HepG2 (cell line): ENCODE results near the gene LACTBL1. TPM values are rescaled to one million over a fixed set of nuclear protein-coding genes. Genes with fewer than 3 reads are reported as not detected.

Experiments used
- HMGA1 ChIP-seq: sonication (generic); formaldehyde crosslinking; conservative IDR thresholded peaks from 2 replicates; pipeline ENCODE4 v1.4.0; 2020; ENCODE audit warnings: missing genetic modification reagents
- HNRNPLL ChIP-seq: fragments of 200-400 bp; formaldehyde crosslinking; IDR thresholded peaks from 2 replicates; pipeline ENCODE4 v1.6.1; 2017; ENCODE audit warnings: mild to moderate bottlenecking, low read depth, low read length; ENCODE audit not compliant: poor library complexity, severe bottlenecking
- KLF12 ChIP-seq: sonication (generic); formaldehyde crosslinking; IDR thresholded peaks from 2 replicates; pipeline ENCODE4 v1.4.0; 2020; ENCODE audit warnings: missing genetic modification reagents, borderline replicate concordance
- KLF15 ChIP-seq: sonication (generic); formaldehyde crosslinking; IDR thresholded peaks from 2 replicates; pipeline ENCODE4 v1.8.1; 2023; ENCODE audit warnings: borderline replicate concordance, mild to moderate bottlenecking, inconsistent platforms, missing genetic modification reagents, mixed read lengths
- MBD4 ChIP-seq: IDR thresholded peaks from 2 replicates; pipeline ENCODE4 v1.6.1; 2012; ENCODE audit warnings: low read length, inconsistent platforms, borderline replicate concordance
- MXI1 ChIP-seq: IDR thresholded peaks from 3 replicates; pipeline ENCODE4 v1.6.1; 2012; ENCODE audit warnings: low read depth, low read length, inconsistent platforms, borderline replicate concordance
- NONO ChIP-seq, 2 experiments: fragments of 450-650 bp in 1 of 2; sonication (generic) in 1 of 2; formaldehyde crosslinking in 1 of 2; IDR thresholded peaks in 1 of 2; conservative IDR thresholded peaks in 1 of 2; 2 replicates each; pipeline versions ENCODE4 v1.6.1 to v1.8.0; 2017 to 2022; ENCODE audit warnings: mild to moderate bottlenecking in 1 of 2, missing genetic modification reagents in 1 of 2, moderate library complexity in 1 of 2
- NR3C1 ChIP-seq: sonication (generic); formaldehyde crosslinking; IDR thresholded peaks from 2 replicates; pipeline ENCODE4 v1.4.0; 2020; ENCODE audit warnings: missing genetic modification reagents
- RFXANK ChIP-seq: IDR thresholded peaks from 2 replicates; pipeline ENCODE4 v1.6.1; 2016
- TEAD3 ChIP-seq: optimal IDR thresholded peaks from 2 replicates; pipeline ENCODE3; 2016; ENCODE audit warnings: borderline replicate concordance
- ZFP36L2 ChIP-seq: sonication (generic); formaldehyde crosslinking; IDR thresholded peaks from 2 replicates; pipeline ENCODE4 v1.4.0; 2020; ENCODE audit warnings: missing genetic modification reagents
- ZNF20 ChIP-seq: sonication (generic); formaldehyde crosslinking; IDR thresholded peaks from 2 replicates; pipeline ENCODE4 v1.4.0; 2020; ENCODE audit warnings: mild to moderate bottlenecking, moderate library complexity, missing genetic modification reagents
- ZNF326 ChIP-seq: sonication (generic); formaldehyde crosslinking; IDR thresholded peaks from 2 replicates; pipeline ENCODE4 v1.4.0; 2020; ENCODE audit warnings: missing genetic modification reagents, borderline replicate concordance
- ZNF432 ChIP-seq: sonication (generic); formaldehyde crosslinking; IDR thresholded peaks from 2 replicates; pipeline ENCODE4 v1.5.0; 2020; ENCODE audit warnings: missing genetic modification reagents, mild to moderate bottlenecking, borderline replicate concordance
- ZNF451 ChIP-seq: sonication (generic); formaldehyde crosslinking; IDR thresholded peaks from 2 replicates; pipeline ENCODE4 v1.5.0; 2020; ENCODE audit warnings: mild to moderate bottlenecking, missing genetic modification reagents
- ZNF558 ChIP-seq: sonication (generic); formaldehyde crosslinking; IDR thresholded peaks from 2 replicates; pipeline ENCODE4 v1.9.0; 2022; ENCODE audit warnings: mild to moderate bottlenecking, missing genetic modification reagents, borderline replicate concordance
- polyA plus RNA-seq, 8 experiments: library from polyadenylated mRNA; depleted of rRNA in 3 of 8; stranded (reverse) in 7 of 8; unstranded in 1 of 8; fragments of >200 nt; fragmentation: Illumina TruSeq in 4 of 8; extraction: Trizol in 4 of 8; gene quantifications; 2 replicates each; pipeline versions ENCODE4 v1.2.1 to v1.2.3, GENCODE V29; 2011 to 2016; ENCODE audit warnings: low read depth in 4 of 8, missing spikeins in 1 of 8, mixed read lengths in 1 of 8; ENCODE audit not compliant: insufficient read depth in 1 of 8
- total RNA-seq, 5 experiments: library from RNA; depleted of rRNA; stranded (reverse); fragments of >200 nt; fragmentation: Illumina TruSeq; extraction: Trizol; gene quantifications; 2 replicates each; pipeline ENCODE4 v1.2.3, GENCODE V29; 2016; ENCODE audit warnings: low read depth in 1 of 5
- TF ChIP-seq, protein P1 (sequence below): sonication (generic); formaldehyde crosslinking; IDR thresholded peaks from one replicate; pipeline ENCODE4 v1.5.1; 2020; ENCODE audit warnings: mild to moderate bottlenecking, missing genetic modification reagents; ENCODE audit errors: not compliant biosample characterization
- TF ChIP-seq, protein P2 (sequence below): sonication (generic); formaldehyde crosslinking; IDR thresholded peaks from 2 replicates; pipeline ENCODE4 v1.4.0; 2020; ENCODE audit warnings: missing genetic modification reagents
- TF ChIP-seq, protein P3 (sequence below): IDR thresholded peaks from 2 replicates; pipeline ENCODE4 v1.6.1; 2016; ENCODE audit warnings: control low read depth

Gene LACTBL1
- total and polyA plus RNA-seq, 2 of the 13 experiments (the other 11 are each of a cell fraction or from before 2014, with no cell fraction given), result 0.12 to 1.3 TPM

DNA sequence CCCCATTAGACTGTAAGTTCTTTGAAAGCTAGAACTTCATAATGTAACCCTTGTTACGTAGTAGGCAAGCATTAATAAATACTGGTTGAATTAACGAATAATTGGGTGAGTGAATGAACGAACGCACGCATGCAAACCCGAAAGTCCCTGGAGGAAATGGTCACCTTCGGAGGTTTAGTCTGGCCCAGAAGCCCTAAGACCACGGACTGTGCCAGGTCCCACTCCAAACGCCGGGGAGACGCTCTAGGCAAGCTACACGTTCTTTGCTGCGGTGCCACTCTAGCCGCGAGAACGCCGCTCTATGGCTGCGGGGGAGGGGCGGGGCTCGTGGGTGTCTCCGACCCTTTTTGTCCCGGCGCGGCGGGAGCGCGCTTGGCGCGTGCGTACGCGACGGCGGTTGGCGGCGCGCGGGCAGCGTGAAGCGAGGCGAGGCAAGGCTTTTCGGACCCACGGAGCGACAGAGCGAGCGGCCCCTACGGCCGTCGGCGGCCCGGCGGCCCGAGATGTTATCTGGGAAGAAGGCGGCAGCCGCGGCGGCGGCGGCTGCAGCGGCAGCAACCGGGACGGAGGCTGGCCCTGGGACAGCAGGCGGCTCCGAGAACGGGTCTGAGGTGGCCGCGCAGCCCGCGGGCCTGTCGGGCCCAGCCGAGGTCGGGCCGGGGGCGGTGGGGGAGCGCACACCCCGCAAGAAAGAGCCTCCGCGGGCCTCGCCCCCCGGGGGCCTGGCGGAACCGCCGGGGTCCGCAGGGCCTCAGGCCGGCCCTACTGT is 46.6 kb upstream of the LACTBL1 start, which contains the start of gene KDM1A (continued):
- TF ChIP-seq, protein P1, sequence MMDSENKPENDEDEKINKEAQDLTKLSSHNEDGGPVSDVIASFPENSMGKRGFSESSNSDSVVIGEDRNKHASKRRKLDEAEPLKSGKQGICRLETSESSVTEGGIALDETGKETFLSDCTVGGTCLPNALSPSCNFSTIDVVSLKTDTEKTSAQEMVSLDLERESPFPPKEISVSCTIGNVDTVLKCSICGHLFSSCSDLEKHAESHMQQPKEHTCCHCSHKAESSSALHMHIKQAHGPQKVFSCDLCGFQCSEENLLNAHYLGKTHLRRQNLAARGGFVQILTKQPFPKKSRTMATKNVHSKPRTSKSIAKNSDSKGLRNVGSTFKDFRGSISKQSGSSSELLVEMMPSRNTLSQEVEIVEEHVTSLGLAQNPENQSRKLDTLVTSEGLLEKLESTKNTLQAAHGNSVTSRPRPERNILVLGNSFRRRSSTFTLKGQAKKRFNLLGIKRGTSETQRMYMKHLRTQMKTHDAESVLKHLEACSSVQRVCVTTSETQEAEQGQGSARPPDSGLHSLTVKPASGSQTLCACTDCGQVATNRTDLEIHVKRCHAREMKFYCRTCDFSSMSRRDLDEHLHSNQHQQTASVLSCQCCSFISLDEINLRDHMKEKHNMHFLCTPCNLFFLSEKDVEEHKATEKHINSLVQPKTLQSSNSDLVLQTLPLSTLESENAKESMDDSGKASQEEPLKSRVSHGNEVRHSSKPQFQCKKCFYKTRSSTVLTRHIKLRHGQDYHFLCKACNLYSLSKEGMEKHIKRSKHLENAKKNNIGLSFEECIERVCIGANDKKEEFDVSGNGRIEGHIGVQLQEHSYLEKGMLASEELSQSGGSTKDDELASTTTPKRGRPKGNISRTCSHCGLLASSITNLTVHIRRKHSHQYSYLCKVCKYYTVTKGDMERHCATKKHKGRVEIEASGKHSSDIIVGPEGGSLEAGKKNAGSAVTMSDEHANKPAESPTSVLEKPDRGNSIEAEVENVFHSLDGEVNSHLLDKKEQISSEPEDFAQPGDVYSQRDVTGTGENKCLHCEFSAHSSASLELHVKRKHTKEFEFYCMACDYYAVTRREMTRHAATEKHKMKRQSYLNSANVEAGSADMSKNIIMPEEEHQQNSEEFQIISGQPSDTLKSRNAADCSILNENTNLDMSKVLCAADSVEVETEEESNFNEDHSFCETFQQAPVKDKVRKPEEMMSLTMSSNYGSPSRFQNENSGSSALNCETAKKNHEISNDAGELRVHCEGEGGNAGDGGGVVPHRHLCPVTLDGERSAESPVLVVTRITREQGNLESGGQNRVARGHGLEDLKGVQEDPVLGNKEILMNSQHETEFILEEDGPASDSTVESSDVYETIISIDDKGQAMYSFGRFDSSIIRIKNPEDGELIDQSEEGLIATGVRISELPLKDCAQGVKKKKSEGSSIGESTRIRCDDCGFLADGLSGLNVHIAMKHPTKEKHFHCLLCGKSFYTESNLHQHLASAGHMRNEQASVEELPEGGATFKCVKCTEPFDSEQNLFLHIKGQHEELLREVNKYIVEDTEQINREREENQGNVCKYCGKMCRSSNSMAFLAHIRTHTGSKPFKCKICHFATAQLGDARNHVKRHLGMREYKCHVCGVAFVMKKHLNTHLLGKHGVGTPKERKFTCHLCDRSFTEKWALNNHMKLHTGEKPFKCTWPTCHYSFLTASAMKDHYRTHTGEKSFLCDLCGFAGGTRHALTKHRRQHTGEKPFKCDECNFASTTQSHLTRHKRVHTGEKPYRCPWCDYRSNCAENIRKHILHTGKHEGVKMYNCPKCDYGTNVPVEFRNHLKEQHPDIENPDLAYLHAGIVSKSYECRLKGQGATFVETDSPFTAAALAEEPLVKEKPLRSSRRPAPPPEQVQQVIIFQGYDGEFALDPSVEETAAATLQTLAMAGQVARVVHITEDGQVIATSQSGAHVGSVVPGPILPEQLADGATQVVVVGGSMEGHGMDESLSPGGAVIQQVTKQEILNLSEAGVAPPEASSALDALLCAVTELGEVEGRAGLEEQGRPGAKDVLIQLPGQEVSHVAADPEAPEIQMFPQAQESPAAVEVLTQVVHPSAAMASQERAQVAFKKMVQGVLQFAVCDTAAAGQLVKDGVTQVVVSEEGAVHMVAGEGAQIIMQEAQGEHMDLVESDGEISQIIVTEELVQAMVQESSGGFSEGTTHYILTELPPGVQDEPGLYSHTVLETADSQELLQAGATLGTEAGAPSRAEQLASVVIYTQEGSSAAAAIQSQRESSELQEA (CRISPR knock-in tag), result peak; percentile 64
- TF ChIP-seq HNRNPLL (peak; percentile 92), KLF15 (CRISPR knock-in tag) (no peak), ZNF326 (no peak), MBD4 (no peak), KLF12 (CRISPR knock-in tag) (0 out of 2 replicates have a peak, but pooled peaks have one; percentile 64), MXI1 (peak; percentile 87), ZNF558 (peak; percentile 84; the same call in 1 of the 2 replicates), ZFP36L2 (no peak; the same call in 1 of the 2 replicates), ZNF451 (CRISPR knock-in tag) (peak; percentile 96), RFXANK (CRISPR knock-in tag) (peak; percentile 84), HMGA1 (CRISPR knock-in tag) (no peak), NR3C1 (CRISPR knock-in tag) (no peak), TEAD3 (CRISPR knock-in tag) (peak; percentile 90), NONO (IDR thresholded peaks at IDR 0.05) (no peak), NONO (CRISPR knock-in tag; conservative IDR thresholded peaks at IDR 0.05) (peak; percentile 97), ZNF20 (0 out of 2 replicates have a peak, but pooled peaks have one; percentile 34), ZNF432 (CRISPR knock-in tag) (no peak)
- TF ChIP-seq, protein P2, sequence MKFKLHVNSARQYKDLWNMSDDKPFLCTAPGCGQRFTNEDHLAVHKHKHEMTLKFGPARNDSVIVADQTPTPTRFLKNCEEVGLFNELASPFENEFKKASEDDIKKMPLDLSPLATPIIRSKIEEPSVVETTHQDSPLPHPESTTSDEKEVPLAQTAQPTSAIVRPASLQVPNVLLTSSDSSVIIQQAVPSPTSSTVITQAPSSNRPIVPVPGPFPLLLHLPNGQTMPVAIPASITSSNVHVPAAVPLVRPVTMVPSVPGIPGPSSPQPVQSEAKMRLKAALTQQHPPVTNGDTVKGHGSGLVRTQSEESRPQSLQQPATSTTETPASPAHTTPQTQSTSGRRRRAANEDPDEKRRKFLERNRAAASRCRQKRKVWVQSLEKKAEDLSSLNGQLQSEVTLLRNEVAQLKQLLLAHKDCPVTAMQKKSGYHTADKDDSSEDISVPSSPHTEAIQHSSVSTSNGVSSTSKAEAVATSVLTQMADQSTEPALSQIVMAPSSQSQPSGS (CRISPR knock-in tag), result peak; percentile 95
- TF ChIP-seq, protein P3, sequence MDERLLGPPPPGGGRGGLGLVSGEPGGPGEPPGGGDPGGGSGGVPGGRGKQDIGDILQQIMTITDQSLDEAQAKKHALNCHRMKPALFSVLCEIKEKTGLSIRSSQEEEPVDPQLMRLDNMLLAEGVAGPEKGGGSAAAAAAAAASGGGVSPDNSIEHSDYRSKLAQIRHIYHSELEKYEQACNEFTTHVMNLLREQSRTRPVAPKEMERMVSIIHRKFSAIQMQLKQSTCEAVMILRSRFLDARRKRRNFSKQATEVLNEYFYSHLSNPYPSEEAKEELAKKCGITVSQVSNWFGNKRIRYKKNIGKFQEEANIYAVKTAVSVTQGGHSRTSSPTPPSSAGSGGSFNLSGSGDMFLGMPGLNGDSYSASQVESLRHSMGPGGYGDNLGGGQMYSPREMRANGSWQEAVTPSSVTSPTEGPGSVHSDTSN, result no peak
